HUES64 (cell line): ENCODE results near the gene CBR4.
"Not testable (repeated sequence)": the region's sequence is repeated elsewhere in the genome, so short reads cannot be mapped to it uniquely, and the experiment has no call there.

Experiments
- H3K27ac ChIP-seq: 2 replicates; pipeline ENCODE4 v1.7.0; 2013; ENCODE audit warnings: low read depth, low read length, inconsistent platforms
- H3K27me3 ChIP-seq: 2 replicates; pipeline ENCODE4 v1.6.1; 2013; ENCODE audit warnings: mild to moderate bottlenecking, low read length; ENCODE audit not compliant: insufficient read depth
- H3K36me3 ChIP-seq: 2 replicates; pipeline ENCODE4 v1.6.1; 2013; ENCODE audit warnings: mild to moderate bottlenecking, low read length; ENCODE audit not compliant: insufficient read depth
- H3K4me1 ChIP-seq: 2 replicates; pipeline ENCODE4 v1.6.1; 2013; ENCODE audit warnings: mild to moderate bottlenecking, low read length, moderate library complexity; ENCODE audit not compliant: insufficient read depth
- H3K4me3 ChIP-seq: 2 replicates; pipeline ENCODE4 v1.5.1; 2013; ENCODE audit warnings: mild to moderate bottlenecking, low read length, moderate library complexity
- H3K9ac ChIP-seq: 2 replicates; pipeline ENCODE4 v1.6.1; 2013; ENCODE audit warnings: mild to moderate bottlenecking, low read depth, low read length
- H3K9me3 ChIP-seq: 2 replicates; pipeline ENCODE4 v1.6.1; 2013; ENCODE audit warnings: low read depth, low read length; ENCODE audit not compliant: insufficient read depth
- WGBS: fragments of 150-250, 120-280 bp; methylation state at CpG from one replicate; pipeline ENCODE4 v1.1.7; 2013; ENCODE audit warnings: missing lambda C conversion rate; 5-methylcytosine and 5-hydroxymethylcytosine counted together

CBR4 gene

DNA sequence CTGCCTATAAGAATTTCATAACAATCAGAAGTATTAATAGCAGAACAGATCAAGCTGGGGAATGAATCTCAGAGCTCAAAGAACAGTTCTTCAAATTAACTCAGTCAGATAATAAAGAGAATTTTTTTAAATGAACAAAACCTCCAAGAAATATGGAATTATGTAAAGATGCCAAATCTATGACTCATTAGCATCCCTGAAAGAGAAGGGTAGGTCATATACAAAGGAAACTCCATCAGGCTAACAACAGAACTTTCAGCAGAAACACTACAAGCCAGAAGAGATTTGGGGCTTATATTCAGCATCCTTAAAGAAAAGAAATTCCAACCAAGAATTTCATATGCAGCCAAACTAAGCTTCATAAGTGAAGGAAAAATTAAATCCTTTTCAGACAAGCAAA, 28.6 kb downstream of the CBR4 start:
- peaks cover 15% of the 10 kb centered on the region; the same call in 1 of the 2 replicates for H3K9me3 ChIP-seq
- H3K27ac ChIP-seq, result no peak overlapping the region
- H3K4me3 ChIP-seq, result no peak overlapping the region
- H3K4me1 ChIP-seq, result no peaks in the 10 kb centered on the region
- no peak overlapping the region for H3K9ac ChIP-seq
- H3K27me3 ChIP-seq, result no peaks in the 10 kb centered on the region
- H3K36me3 ChIP-seq, result peaks cover 40% of the 10 kb centered on the region

- Histone ChIP-seq H3K4me3 (no peak overlapping the region), H3K9me3 (peaks cover 27% of the 10 kb centered on the region), H3K27me3 (no peaks in the 10 kb centered on the region), H3K9ac (no peak overlapping the region), H3K4me1 (no peaks in the 10 kb centered on the region), H3K27ac (no peak overlapping the region), H3K36me3 (peaks cover 50% of the 10 kb centered on the region)
- WGBS, result 82% methylated on average over 7 of the region's 7 CpGs
These were observed 30.7 kb downstream of the CBR4 start for GRCh38 chr4:168979338-168979737.

DNA sequence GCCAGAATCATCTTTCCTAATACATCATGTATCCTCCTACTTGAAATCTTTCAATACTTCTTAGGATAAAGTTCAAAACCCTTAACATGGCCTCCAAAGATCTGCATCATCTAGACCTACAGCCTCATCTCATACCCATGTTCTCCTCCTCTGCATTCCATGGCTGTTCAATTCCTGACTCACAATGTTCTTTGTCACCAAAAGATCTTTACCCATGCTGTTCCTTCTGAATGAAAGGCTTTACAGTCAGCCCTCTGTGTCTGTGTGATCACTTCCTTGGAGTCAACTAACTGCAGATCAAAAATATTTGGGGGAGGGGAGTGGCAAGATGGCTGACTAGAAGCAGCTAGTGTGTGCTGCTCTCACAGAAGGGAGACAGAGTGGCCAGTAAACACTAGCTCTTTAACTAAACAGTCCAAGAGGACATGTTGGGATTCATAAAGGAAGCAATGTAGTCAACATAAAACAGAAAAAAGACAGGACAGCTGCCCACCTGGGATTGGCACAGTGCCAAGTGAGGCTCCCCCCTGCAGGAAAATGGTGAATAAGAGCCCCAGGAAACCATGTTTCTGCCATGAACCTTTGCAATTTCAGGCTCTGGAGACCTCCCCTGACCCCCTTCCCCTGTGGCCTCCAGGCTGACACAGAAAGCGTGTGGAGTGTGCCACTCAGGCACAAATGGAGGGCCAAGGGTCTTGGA, 31.9 kb downstream of the CBR4 start:
- no peak overlapping the region for H3K4me3 ChIP-seq
- H3K9me3 ChIP-seq, result peaks cover 30% of the 10 kb centered on the region
- WGBS, result 98% methylated on average over 1 of the region's 1 CpG
- H3K4me1 ChIP-seq, result no peaks in the 10 kb centered on the region
- H3K27me3 ChIP-seq, result no peaks in the 10 kb centered on the region
- H3K27ac ChIP-seq, result no peak overlapping the region
- H3K36me3 ChIP-seq, result peaks cover 49% of the 10 kb centered on the region
- H3K9ac ChIP-seq, result no peak overlapping the region

DNA sequence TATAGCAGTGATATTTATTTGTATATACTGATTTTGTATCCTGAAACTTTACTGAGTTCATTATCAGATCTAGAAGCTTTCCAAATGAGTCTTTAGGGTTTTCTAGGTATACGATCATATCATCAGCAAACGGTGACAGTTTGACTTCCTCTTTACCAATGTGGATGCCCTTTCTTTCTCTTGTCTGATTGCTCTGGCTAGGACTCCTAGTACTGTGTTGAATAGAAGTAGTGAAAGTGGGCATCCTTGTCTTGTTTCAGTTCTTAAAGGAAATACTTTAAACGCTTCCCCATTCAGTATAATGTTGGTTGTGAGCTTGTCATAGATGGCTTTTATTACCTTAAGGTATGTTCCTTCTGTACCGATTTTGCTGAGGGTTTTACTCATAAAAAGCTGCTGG, 37.5 kb downstream of the CBR4 start:
- no peaks in the 10 kb centered on the region for H3K4me1 ChIP-seq
- no peak overlapping the region for H3K4me3 ChIP-seq
- H3K9me3 ChIP-seq, result peaks cover 21% of the 10 kb centered on the region
- no peaks in the 10 kb centered on the region for H3K27me3 ChIP-seq
- peaks cover 35% of the 10 kb centered on the region for H3K36me3 ChIP-seq
- WGBS, result 97% methylated on average over 4 of the region's 4 CpGs
- no peak overlapping the region for H3K27ac ChIP-seq
- no peak overlapping the region for H3K9ac ChIP-seq

GRCh38 chr4:168960716-168961115, 49.3 kb downstream of the CBR4 start:
- 98% methylated on average over 5 of the region's 5 CpGs for WGBS
- no peak overlapping the region for H3K4me3 ChIP-seq

GRCh38 chr4:168955674-168956073, 54.4 kb downstream of the CBR4 start:
- no peak overlapping the region for H3K27ac ChIP-seq
- no peaks in the 10 kb centered on the region for H3K36me3 ChIP-seq
- no peak overlapping the region for H3K9ac ChIP-seq
- H3K27me3 ChIP-seq, result no peaks in the 10 kb centered on the region
- 96% methylated on average over 2 of the region's 2 CpGs for WGBS
- H3K4me1 ChIP-seq, result no peaks in the 10 kb centered on the region
- H3K9me3 ChIP-seq, result 0 out of 2 replicates have a peak, but pooled peaks cover 5% of the 10 kb centered on the region
- H3K4me3 ChIP-seq, result no peak overlapping the region

More at GRCh38 chr4:168960716-168961115, 49.3 kb downstream of the CBR4 start:
- H3K4me1 ChIP-seq, result no peaks in the 10 kb centered on the region
- H3K27ac ChIP-seq, result no peak overlapping the region
- H3K27me3 ChIP-seq, result no peaks in the 10 kb centered on the region
- H3K9ac ChIP-seq, result no peak overlapping the region
- H3K9me3 ChIP-seq, result 0 out of 2 replicates have a peak, but pooled peaks cover 5% of the 10 kb centered on the region
- no peaks in the 10 kb centered on the region for H3K36me3 ChIP-seq

DNA sequence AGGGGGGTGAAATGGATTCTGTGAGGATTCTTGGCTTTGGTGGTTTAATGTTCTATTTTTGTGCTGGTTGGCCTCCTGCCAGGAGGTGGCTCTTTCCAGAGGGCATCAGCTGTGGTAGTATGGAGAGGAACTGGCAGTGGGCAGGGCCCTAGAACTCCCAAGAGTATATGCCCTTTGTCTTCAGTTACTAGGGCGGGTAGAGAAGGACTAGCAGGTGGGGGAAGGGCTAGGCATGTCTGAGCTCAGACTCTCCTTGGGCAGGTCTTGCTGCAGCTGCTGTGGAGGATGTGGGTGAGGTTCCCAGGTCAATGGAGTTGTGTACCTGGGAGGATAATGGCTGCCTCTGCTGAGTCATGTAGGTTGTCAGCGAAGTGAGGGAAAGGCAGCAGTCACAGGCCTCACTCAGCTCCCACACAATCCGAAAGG, 57.2 kb downstream of the CBR4 start:
- H3K27me3 ChIP-seq, H3K36me3 ChIP-seq, H3K4me1 ChIP-seq, H3K9ac ChIP-seq, H3K9me3 ChIP-seq, H3K27ac ChIP-seq, H3K4me3 ChIP-seq: not testable (repeated sequence)
- WGBS, result 94% methylated on average over 3 of the region's 3 CpGs

- Histone ChIP-seq H3K4me1 (peaks cover 7% of the 10 kb centered on the region; the same call in 1 of the 2 replicates), H3K9ac (no peak overlapping the region), H3K9me3 (no peaks in the 10 kb centered on the region), H3K36me3 (no peaks in the 10 kb centered on the region), H3K27me3 (no peaks in the 10 kb centered on the region), H3K27ac (no peak overlapping the region), H3K4me3 (no peak overlapping the region)
- WGBS, result 83% methylated on average over 2 of the region's 2 CpGs
These were observed 64.8 kb downstream of the CBR4 start for GRCh38 chr4:168945291-168945690.

- Histone ChIP-seq H3K9me3 (peaks cover 6% of the 10 kb centered on the region; the same call in 1 of the 2 replicates), H3K36me3 (no peaks in the 10 kb centered on the region), H3K4me3 (no peak overlapping the region), H3K9ac (no peak overlapping the region), H3K4me1 (peaks cover 7% of the 10 kb centered on the region; the same call in 1 of the 2 replicates), H3K27me3 (no peaks in the 10 kb centered on the region), H3K27ac (no peak overlapping the region)
- 78% methylated on average over 3 of the region's 3 CpGs for WGBS
These were observed 67.1 kb downstream of the CBR4 start for GRCh38 chr4:168942985-168943384.
